Hepatocyte (in vitro differentiated cells): Measurements from ENCODE around the gene LIMS2.

Source experiments
- EZH2 ChIP-seq: fragments of 200-600 bp; sonication (generic); IDR thresholded peaks from 2 replicates; pipeline ENCODE4 v1.6.1; 2016; ENCODE audit warnings: antibody characterized with exemption, mild to moderate bottlenecking, borderline replicate concordance
- TF ChIP-seq, protein P1 (sequence below): fragments of 200-600 bp; sonication (generic); IDR thresholded peaks from 2 replicates; pipeline ENCODE4 v1.5.1; 2016; ENCODE audit warnings: antibody characterized with exemption, mild to moderate bottlenecking; ENCODE audit not compliant: poor library complexity

DNA sequence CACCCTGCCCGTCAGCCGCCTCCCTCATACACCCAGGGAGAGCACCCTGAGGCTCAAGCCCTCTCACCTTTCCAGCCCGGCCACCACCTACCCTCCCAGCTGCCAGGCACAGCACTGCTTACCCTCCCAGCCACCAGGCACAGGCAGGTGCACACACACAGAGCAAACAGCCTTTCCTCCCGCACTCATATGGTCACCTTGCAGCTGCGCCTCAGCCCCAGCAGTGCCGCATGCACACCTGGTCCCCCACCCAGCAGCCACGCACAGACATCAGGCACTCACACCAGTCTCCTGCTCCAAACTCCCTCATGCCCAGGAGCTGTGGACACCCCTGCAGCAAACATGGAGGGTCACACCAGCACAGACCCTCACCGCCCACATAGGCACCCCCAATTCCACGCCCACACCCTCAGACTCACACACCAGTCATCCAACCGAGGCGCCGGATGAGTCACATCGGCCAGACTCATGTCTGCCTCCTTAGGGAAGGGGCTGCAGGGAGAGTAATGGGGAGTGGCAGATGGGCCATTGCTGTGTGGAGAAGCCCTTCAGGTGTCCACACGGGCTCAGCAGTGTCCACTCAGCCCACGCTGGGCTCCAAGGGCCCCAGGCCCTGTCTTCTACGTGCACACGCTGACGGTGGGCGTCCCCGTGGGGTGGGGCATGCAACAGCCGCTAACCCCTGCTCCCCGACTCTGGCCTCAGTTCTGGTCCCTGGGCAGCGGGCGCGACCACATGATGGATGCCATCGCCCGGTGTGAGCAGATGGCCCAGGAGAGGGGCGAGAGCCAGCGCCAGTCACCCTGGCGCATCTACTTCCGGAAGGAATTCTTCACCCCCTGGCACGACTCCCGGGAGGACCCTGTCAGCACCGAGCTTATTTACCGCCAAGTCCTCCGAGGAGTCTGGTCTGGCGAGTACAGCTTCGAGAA is 51.7 kb downstream of the LIMS2 start:
- TF ChIP-seq, protein P1, sequence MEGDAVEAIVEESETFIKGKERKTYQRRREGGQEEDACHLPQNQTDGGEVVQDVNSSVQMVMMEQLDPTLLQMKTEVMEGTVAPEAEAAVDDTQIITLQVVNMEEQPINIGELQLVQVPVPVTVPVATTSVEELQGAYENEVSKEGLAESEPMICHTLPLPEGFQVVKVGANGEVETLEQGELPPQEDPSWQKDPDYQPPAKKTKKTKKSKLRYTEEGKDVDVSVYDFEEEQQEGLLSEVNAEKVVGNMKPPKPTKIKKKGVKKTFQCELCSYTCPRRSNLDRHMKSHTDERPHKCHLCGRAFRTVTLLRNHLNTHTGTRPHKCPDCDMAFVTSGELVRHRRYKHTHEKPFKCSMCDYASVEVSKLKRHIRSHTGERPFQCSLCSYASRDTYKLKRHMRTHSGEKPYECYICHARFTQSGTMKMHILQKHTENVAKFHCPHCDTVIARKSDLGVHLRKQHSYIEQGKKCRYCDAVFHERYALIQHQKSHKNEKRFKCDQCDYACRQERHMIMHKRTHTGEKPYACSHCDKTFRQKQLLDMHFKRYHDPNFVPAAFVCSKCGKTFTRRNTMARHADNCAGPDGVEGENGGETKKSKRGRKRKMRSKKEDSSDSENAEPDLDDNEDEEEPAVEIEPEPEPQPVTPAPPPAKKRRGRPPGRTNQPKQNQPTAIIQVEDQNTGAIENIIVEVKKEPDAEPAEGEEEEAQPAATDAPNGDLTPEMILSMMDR: no peak
- TF ChIP-seq EZH2: no peak
